Transverse colon (tissue), 3 donors: Measurements from ENCODE around the gene ATE1.

ENCODE experiments used
- EP300 ChIP-seq: sonication (generic); formaldehyde crosslinking; IDR thresholded peaks from one replicate; pipeline ENCODE4 v1.6.1; 2017; ENCODE audit warnings: antibody characterized with exemption, low read depth
- POLR2A ChIP-seq: fragments of 450-650 bp; IDR thresholded peaks from one replicate; pipeline ENCODE4 v1.6.1; 2016; ENCODE audit warnings: antibody characterized with exemption, mild to moderate bottlenecking, moderate library complexity
- TF ChIP-seq, protein P1 (sequence below), 5 experiments: fragments of 200-600 bp in 3 of 5; fragments of 450-650 bp in 2 of 5; sonication (generic) in 3 of 5; IDR thresholded peaks; 1 replicate in 2 of 5; 2 replicates in 3 of 5; pipeline ENCODE4 v1.5.1; 2016 to 2017; ENCODE audit warnings: antibody characterized with exemption in 5 of 5, inconsistent platforms in 3 of 5, mild to moderate bottlenecking in 2 of 5, moderate library complexity in 1 of 5

DNA sequence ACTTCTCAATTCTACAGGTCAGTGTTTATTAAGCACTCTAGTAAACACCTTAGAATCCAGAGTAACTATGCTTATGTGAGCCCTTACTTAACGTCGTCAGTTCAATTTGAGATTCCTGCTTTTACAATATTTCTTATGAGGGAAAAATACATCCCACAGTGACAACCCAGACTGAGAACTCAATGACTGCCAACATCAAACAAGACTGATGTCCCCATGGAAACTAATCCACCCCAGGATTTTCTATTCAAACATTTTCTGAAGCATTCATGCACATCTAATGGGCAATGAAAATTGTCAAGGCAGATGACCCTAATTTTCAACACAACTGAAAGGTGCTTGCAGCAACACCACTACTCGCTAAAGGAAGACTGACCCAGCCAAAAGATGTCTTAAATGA, 67.0 kb downstream of the ATE1 start:
- TF ChIP-seq EP300 (no peak), POLR2A (no peak)
- TF ChIP-seq, protein P1, sequence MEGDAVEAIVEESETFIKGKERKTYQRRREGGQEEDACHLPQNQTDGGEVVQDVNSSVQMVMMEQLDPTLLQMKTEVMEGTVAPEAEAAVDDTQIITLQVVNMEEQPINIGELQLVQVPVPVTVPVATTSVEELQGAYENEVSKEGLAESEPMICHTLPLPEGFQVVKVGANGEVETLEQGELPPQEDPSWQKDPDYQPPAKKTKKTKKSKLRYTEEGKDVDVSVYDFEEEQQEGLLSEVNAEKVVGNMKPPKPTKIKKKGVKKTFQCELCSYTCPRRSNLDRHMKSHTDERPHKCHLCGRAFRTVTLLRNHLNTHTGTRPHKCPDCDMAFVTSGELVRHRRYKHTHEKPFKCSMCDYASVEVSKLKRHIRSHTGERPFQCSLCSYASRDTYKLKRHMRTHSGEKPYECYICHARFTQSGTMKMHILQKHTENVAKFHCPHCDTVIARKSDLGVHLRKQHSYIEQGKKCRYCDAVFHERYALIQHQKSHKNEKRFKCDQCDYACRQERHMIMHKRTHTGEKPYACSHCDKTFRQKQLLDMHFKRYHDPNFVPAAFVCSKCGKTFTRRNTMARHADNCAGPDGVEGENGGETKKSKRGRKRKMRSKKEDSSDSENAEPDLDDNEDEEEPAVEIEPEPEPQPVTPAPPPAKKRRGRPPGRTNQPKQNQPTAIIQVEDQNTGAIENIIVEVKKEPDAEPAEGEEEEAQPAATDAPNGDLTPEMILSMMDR (IDR thresholded peaks at IDR 0.05): no peak
